BE2C (cell line): ENCODE data around the gene NDUFV1.
A peak's percentile ranks its signal among the peaks of the same experiment; 100 is the strongest.

Source experiments
- DNase-seq: peaks from one replicate; pipeline ENCODE4 v3.0.0-alpha.2; 2020
- H3K27me3 ChIP-seq: fragments of 250-450 bp; sonication (Bioruptor Pico); 2 replicates; pipeline ENCODE4 v1.5.1; 2020; ENCODE audit warnings: mild to moderate bottlenecking
- H3K36me3 ChIP-seq: fragments of 250-450 bp; sonication (Bioruptor Pico); 2 replicates; pipeline ENCODE4 v1.5.1; 2020; ENCODE audit warnings: mild to moderate bottlenecking
- H3K4me1 ChIP-seq: fragments of 250-450 bp; sonication (Bioruptor Pico); 2 replicates; pipeline ENCODE4 v1.5.1; 2020
- H3K4me3 ChIP-seq: 2 replicates; pipeline ENCODE4 v1.5.1; 2011; ENCODE audit warnings: low read depth, low read length
- H3K9me3 ChIP-seq: fragments of 250-450 bp; sonication (Bioruptor Pico); 2 replicates; pipeline ENCODE4 v1.5.1; 2020
- CTCF ChIP-seq: IDR thresholded peaks from 2 replicates; pipeline ENCODE4 v1.5.1; 2012; ENCODE audit warnings: mild to moderate bottlenecking, low read depth, low read length

The NDUFV1 gene

GRCh38 chr11:67581469-67581868 lies 25.3 kb upstream of the NDUFV1 start:
- Histone ChIP-seq H3K9me3 (no peaks in the 10 kb centered on the region), H3K36me3 (peaks cover 10% of the 10 kb centered on the region), H3K4me1 (peaks cover 13% of the 10 kb centered on the region), H3K4me3 (no peak overlapping the region), H3K27me3 (no peaks in the 10 kb centered on the region)
- TF ChIP-seq CTCF, result no peak
- DNase-seq, result no peak

GRCh38 chr11:67582011-67582410 lies 24.7 kb upstream of the NDUFV1 start:
- no peak overlapping the region for H3K4me3 ChIP-seq
- no peak for DNase-seq
- H3K9me3 ChIP-seq, result no peaks in the 10 kb centered on the region
- peaks cover 16% of the 10 kb centered on the region for H3K36me3 ChIP-seq
- peaks cover 13% of the 10 kb centered on the region for H3K4me1 ChIP-seq
- H3K27me3 ChIP-seq, result no peaks in the 10 kb centered on the region
- TF ChIP-seq CTCF, result no peak

- peak; percentile 97 for DNase-seq
- TF ChIP-seq CTCF, result peak; percentile 52
- Histone ChIP-seq H3K4me1 (peaks cover 6% of the 10 kb centered on the region; the same call in 1 of the 2 replicates), H3K27me3 (no peaks in the 10 kb centered on the region), H3K36me3 (peaks cover 22% of the 10 kb centered on the region), H3K9me3 (no peaks in the 10 kb centered on the region), H3K4me3 (peak within 1 kb of the TSS; percentile 89)
These were observed 23.2 kb upstream of the NDUFV1 start, which contains the start of gene GSTP1 for GRCh38 chr11:67583247-67584204. TSS of gene GSTP1 (plus strand) at chr11:67583812. CDS start at chr11:67583844, 32 bp downstream.

GRCh38 chr11:67584205-67584880 lies 22.4 kb upstream of the NDUFV1 start:
- DNase-seq, result peak; percentile 49
- TF ChIP-seq CTCF, result no peak
- Histone ChIP-seq H3K4me1 (peaks cover 6% of the 10 kb centered on the region; the same call in 1 of the 2 replicates), H3K27me3 (no peaks in the 10 kb centered on the region), H3K9me3 (no peaks in the 10 kb centered on the region), H3K36me3 (peaks cover 22% of the 10 kb centered on the region), H3K4me3 (peak overlapping the region; percentile 89)

GRCh38 chr11:67584881-67585873 lies 21.6 kb upstream of the NDUFV1 start:
- Histone ChIP-seq H3K4me3 (peak overlapping the region; percentile 89), H3K9me3 (no peaks in the 10 kb centered on the region), H3K36me3 (peaks cover 22% of the 10 kb centered on the region), H3K27me3 (no peaks in the 10 kb centered on the region), H3K4me1 (peaks cover 6% of the 10 kb centered on the region; the same call in 1 of the 2 replicates)
- no peak for TF ChIP-seq CTCF
- DNase-seq, result no peak
